ENCODE data around the gene INA. TPM values are rescaled to one million over a fixed set of nuclear protein-coding genes. Genes with fewer than 3 reads are reported as not detected.

INA gene
- under 1 TPM; 0.32 to 0.35 TPM for total RNA-seq

- Mint-ChIP-seq H3K9me3 (ENCODE audit: low read depth) (peaks cover 4% of the 10 kb centered on the region), H3K27ac (no peak within 1 kb of the TSS), H3K27me3 (peaks cover 55% of the 10 kb centered on the region), H3K36me3 (ENCODE audit: low read depth) (peaks cover 1% of the 10 kb centered on the region), H3K4me3 (peak within 1 kb of the TSS; percentile 51), H3K4me1 (peaks cover 8% of the 10 kb centered on the region)
- ChIA-PET POLR2A (interaction anchor here (0.6 to 1.6 kb wide), 3 partner anchors 84 to 563 kb away, joined by 3 to 7 read pairs (median 4); partner anchors contain the start of genes ARL3 and SFXN2), CTCF (interaction anchor here (0.6 to 1.6 kb wide), 5 partner anchors 13 to 129 kb away, joined by 3 to 4 read pairs (median 3); no protein-coding TSS in a partner anchor)
- intact Hi-C loops (cut with DNase I, micrococcal nuclease): no loop called here
- ATAC-seq: peak; percentile 91
- DNase-seq: peak; percentile 66
Measured at GRCh38 chr10:103276896-103277712, at the start of gene INA. Gene INA (plus strand): TSS chr10:103277138. CDS start chr10:103277212, 74 bp downstream.

DNA sequence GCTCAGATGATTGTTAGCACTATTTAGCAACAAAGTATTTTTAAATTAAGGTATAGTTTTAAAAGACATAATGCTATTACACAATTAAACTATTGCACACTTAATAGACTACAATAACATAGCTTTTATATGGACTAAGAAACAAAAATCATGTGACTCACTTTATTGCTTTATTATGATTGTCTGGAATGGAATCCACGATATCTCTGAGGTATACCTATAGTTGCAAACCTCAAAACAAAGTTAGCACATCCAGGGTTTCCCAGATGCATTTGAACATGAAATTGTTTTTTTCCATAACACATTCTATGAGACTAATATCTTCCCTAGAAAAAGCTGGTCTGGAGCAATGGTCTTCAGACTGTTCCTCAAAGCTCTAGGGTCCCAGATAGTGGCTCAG lies 49.5 kb upstream of the INA start:
- DNase-seq (no peak), ATAC-seq (no peak)
- no peaks in the 10 kb centered on the region for H3K36me3 Mint-ChIP-seq (ENCODE audit: low read depth)
- H3K4me3 Mint-ChIP-seq: no peak overlapping the region
- POLR2A ChIA-PET: no interaction called here
- H3K27ac Mint-ChIP-seq: no peak overlapping the region
- no peaks in the 10 kb centered on the region for H3K4me1 Mint-ChIP-seq
- intact Hi-C loops (cut with DNase I, micrococcal nuclease): no loop called here
- CTCF ChIA-PET: interaction anchor here (0.6 to 1.8 kb wide), 4 partner anchors 10 to 36 kb away, joined by 3 to 7 read pairs (median 4); no protein-coding TSS in a partner anchor
- peaks cover 8% of the 10 kb centered on the region for H3K9me3 Mint-ChIP-seq (ENCODE audit: low read depth)
- H3K27me3 Mint-ChIP-seq: peaks cover 1% of the 10 kb centered on the region

- H3K27me3 Mint-ChIP-seq: peaks cover 1% of the 10 kb centered on the region
- H3K27ac Mint-ChIP-seq: no peak overlapping the region
- intact Hi-C loops (cut with DNase I, micrococcal nuclease): no loop called here
- no peaks in the 10 kb centered on the region for H3K4me1 Mint-ChIP-seq
- H3K36me3 Mint-ChIP-seq (ENCODE audit: low read depth): no peaks in the 10 kb centered on the region
- ChIA-PET POLR2A (no interaction called here), CTCF (interaction anchor here (0.7 to 1.9 kb wide), 5 partner anchors 13 to 396 kb away, joined by 3 to 8 read pairs (median 3); partner anchors contain the start of gene INA)
- no peak for ATAC-seq
- DNase-seq: no peak
- H3K4me3 Mint-ChIP-seq: no peak overlapping the region
- no peaks in the 10 kb centered on the region for H3K9me3 Mint-ChIP-seq (ENCODE audit: low read depth)
Measured at GRCh38 chr10:103231047-103231551, 45.8 kb upstream of the INA start.

DNA sequence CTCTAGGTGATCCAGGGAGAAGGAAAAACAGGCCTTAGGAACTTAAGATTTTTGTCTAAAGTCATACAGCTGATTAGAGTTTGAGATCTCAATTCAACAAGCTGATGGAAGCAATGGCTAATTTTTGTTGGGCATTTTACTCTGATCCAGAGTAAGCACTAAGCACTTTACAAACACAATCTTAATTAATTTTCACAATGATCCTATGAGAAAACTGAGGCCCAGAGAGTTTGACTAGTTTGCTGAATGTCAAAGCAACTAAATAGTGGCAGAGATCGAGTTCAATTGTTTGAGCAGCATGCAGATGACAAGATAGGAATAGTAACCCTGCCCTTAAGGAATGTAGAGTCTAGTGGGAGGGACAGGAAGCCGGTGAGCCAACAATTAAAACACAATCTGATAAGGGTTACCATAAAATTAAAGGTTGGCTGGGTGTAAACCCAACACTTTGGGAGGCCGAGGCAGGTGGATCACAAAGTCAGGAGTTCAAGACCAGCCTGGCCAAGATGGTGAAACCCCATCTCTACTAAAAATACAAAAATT lies 44.7 kb upstream of the INA start:
- POLR2A ChIA-PET: no interaction called here
- ATAC-seq (no peak), DNase-seq (no peak)
- CTCF ChIA-PET: interaction anchor here (0.7 to 1.9 kb wide), 4 partner anchors 12 to 331 kb away, joined by 3 to 8 read pairs (median 3); partner anchors contain the start of gene INA
- intact Hi-C loops (cut with DNase I, micrococcal nuclease): no loop called here
- H3K4me1 Mint-ChIP-seq: no peaks in the 10 kb centered on the region
- H3K9me3 Mint-ChIP-seq (ENCODE audit: low read depth): no peaks in the 10 kb centered on the region
- H3K36me3 Mint-ChIP-seq (ENCODE audit: low read depth): no peaks in the 10 kb centered on the region
- H3K27ac Mint-ChIP-seq: no peak overlapping the region
- peaks cover 1% of the 10 kb centered on the region for H3K27me3 Mint-ChIP-seq
- no peak overlapping the region for H3K4me3 Mint-ChIP-seq

DNA sequence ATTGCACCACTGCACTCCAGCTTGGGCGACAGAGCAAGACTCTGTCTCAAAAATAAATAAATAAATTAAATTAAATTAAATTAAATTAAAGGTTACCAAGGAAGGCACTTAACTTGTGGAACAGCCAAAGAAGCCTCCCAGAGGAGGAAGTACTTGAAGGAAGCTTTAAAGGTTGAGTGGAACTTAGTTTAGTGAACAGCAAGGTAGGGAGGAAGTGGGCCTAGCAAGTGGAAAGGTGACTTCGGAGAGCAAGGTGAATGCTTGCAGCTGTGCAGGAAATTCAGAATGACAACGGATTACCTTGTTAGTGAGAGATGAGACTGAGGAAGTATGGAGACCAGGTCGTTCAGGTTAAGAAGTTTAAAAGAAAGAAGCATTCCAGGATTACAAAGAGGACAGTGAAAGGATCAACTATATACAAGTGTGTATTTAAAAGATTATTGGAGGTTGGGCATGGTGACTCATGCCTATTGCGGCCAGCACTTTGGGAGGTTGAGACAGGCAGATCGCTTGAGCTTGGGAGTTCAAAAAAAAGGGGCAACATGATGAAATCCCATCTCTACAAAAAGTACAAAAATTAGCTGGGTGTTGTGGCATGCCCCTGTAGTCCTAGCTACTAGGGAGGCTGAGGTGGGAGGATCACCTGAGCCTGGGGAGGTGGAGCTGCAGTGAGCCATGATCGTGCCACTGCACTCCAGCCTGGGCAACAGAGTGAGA lies 44.0 kb upstream of the INA start:
- CTCF ChIA-PET: interaction anchor here (1.4 kb wide), 1 partner anchor 12 kb away, joined by 5 read pairs; no protein-coding TSS in a partner anchor
- no peak overlapping the region for H3K4me3 Mint-ChIP-seq
- intact Hi-C loops (cut with DNase I, micrococcal nuclease): no loop called here
- no peak for ATAC-seq
- H3K9me3 Mint-ChIP-seq (ENCODE audit: low read depth): no peaks in the 10 kb centered on the region
- POLR2A ChIA-PET: no interaction called here
- H3K4me1 Mint-ChIP-seq: no peaks in the 10 kb centered on the region
- no peaks in the 10 kb centered on the region for H3K36me3 Mint-ChIP-seq (ENCODE audit: low read depth)
- no peak overlapping the region for H3K27ac Mint-ChIP-seq
- DNase-seq: no peak
- peaks cover 1% of the 10 kb centered on the region for H3K27me3 Mint-ChIP-seq

DNA sequence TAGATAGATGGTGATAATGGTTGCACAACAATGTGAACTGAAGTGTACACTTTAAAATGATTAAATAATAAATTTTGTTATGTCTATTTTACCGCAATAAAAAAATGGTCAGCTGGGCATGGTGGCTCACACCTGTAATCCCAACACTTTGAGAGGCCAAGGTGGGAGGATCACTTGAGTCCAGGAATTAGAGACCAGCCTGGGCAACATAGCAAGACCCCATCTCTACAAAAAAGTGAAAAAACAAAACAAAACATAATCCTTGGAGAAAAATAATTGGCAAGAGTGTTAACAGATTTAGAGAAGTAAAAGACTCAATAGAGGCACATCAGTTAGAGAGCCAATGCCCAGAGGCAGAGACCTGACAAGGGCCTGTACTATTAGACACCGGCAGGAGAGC lies 41.2 kb upstream of the INA start:
- Mint-ChIP-seq H3K36me3 (ENCODE audit: low read depth) (no peaks in the 10 kb centered on the region), H3K9me3 (ENCODE audit: low read depth) (no peaks in the 10 kb centered on the region), H3K27ac (no peak overlapping the region), H3K4me3 (no peak overlapping the region), H3K27me3 (peaks cover 1% of the 10 kb centered on the region), H3K4me1 (peaks cover 6% of the 10 kb centered on the region)
- POLR2A ChIA-PET: no interaction called here
- ATAC-seq: no peak
- intact Hi-C loops (cut with DNase I, micrococcal nuclease): no loop called here
- CTCF ChIA-PET: no interaction called here
- DNase-seq: no peak

GRCh38 chr10:103238506-103239252 lies 38.3 kb upstream of the INA start:
- DNase-seq (no peak), ATAC-seq (no peak)
- peaks cover 12% of the 10 kb centered on the region for H3K4me1 Mint-ChIP-seq
- POLR2A ChIA-PET: no interaction called here
- H3K36me3 Mint-ChIP-seq (ENCODE audit: low read depth): no peaks in the 10 kb centered on the region
- H3K27me3 Mint-ChIP-seq: no peaks in the 10 kb centered on the region
- H3K9me3 Mint-ChIP-seq (ENCODE audit: low read depth): no peaks in the 10 kb centered on the region
- no peak overlapping the region for H3K27ac Mint-ChIP-seq
- CTCF ChIA-PET: interaction anchor here (0.7 to 1.7 kb wide), 7 partner anchors 10 to 240 kb away, joined by 3 to 5 read pairs (median 3); partner anchors contain the start of gene NT5C2
- intact Hi-C loops (cut with DNase I, micrococcal nuclease): no loop called here
- no peak overlapping the region for H3K4me3 Mint-ChIP-seq

GRCh38 chr10:103241262-103242011 lies 35.5 kb upstream of the INA start:
- peak; percentile 25 for DNase-seq
- no peaks in the 10 kb centered on the region for H3K9me3 Mint-ChIP-seq (ENCODE audit: low read depth)
- H3K36me3 Mint-ChIP-seq (ENCODE audit: low read depth): no peaks in the 10 kb centered on the region
- POLR2A ChIA-PET: interaction anchor here (0.6 kb wide), 1 partner anchor 417 kb away, joined by 3 read pairs; no protein-coding TSS in a partner anchor
- H3K4me3 Mint-ChIP-seq: no peak overlapping the region
- peaks cover 2% of the 10 kb centered on the region for H3K27me3 Mint-ChIP-seq
- peak; percentile 73 for ATAC-seq
- CTCF ChIA-PET: interaction anchor here (0.6 to 2.0 kb wide), 7 partner anchors 55 to 327 kb away, joined by 3 to 8 read pairs (median 4); partner anchors contain the start of gene CNNM2
- intact Hi-C loops (cut with DNase I, micrococcal nuclease): loop anchor here (5.0 kb wide), 2 partner anchors 129 to 159 kb away; no protein-coding TSS in a partner anchor
- peaks cover 12% of the 10 kb centered on the region for H3K4me1 Mint-ChIP-seq
- H3K27ac Mint-ChIP-seq: peak overlapping the region; percentile 55

DNA sequence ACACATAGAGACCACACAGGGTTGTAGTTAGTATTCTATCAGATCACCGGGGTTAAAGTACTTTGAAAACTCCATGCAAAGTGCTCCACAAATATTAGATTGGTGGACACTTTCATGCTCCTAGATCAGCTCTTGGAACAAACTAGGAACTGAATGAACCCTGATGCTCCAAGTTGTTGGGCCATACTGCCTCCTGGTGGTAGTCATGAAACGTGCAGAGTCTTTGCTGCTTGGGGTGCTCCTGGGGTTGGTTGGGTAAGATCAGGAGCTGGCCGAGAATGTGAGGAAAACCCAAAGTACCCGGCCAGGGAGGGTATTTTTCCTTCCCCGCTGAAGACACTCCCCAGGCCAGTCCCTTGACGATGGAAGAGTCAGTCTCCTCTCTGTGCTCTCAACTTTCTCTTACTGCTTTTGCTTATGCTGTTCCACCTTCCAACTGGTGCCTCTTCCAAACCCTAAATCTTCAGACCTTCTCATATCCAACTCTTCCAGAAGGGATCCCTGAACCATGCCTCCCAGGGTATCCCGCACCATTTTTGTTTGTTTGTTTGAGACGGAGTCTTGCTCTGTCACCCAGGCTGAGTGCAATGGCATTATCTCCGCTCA lies 32.2 kb upstream of the INA start:
- Mint-ChIP-seq H3K4me3 (no peak overlapping the region), H3K27me3 (peaks cover 2% of the 10 kb centered on the region)
- CTCF ChIA-PET: interaction anchor here (0.6 to 3.7 kb wide), 47 partner anchors 10 to 1528 kb away, joined by 3 to 21 read pairs (median 4); partner anchors contain the start of genes CNNM2, CYP17A1, INA and NT5C2

More for the DNA sequence above, 32.2 kb upstream of the INA start:
- POLR2A ChIA-PET: no interaction called here
- Mint-ChIP-seq H3K27ac (no peak overlapping the region), H3K36me3 (ENCODE audit: low read depth) (no peaks in the 10 kb centered on the region), H3K9me3 (ENCODE audit: low read depth) (no peaks in the 10 kb centered on the region), H3K4me1 (peaks cover 12% of the 10 kb centered on the region)
- intact Hi-C loops (cut with DNase I, micrococcal nuclease): loop anchor here (1.0 to 5.0 kb wide), 7 partner anchors 52 to 410 kb away; partner anchors contain the start of gene NT5C2 (in 1 of the 2)
- peak; percentile 81 for ATAC-seq
- DNase-seq: peak; percentile 80

Data from activated CD4-positive, alpha-beta T cell treated with anti-CD3 and anti-CD28 coated beads for 36 hours (primary cell).